ENCODE data around the gene FZD10.

Gene FZD10

DNA sequence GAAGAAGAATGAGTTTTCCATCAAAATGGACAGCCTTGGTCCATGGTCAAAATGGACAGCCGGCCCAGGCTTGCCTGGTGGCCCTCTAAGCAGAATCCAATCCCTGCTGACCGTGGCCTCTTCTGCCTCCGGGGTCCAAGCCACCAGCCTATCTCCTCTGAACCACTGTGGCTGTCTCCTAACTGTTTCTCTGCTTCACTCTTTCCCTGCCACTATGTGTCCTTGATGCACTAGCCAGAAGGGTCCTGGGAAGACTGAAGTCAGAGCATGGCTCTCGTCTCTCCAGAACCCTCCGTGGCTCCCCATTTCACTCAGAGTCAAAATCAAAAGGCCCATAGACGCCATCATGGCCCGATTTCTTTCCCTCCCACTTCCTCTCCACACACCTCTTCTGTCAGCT, 8.5 kb upstream of the FZD10 start:
- no peak for DNase-seq (ENCODE audit: low spot score)
- no peak for FAIRE-seq

GRCh38 chr12:130154276-130155070, 7.8 kb upstream of the FZD10 start:
- DNase-seq (ENCODE audit: low spot score) = no peak
- no peak for FAIRE-seq

GRCh38 chr12:130155416-130156073, 6.7 kb upstream of the FZD10 start:
- FAIRE-seq (no peak), DNase-seq (ENCODE audit: low spot score) (no peak)

DNA sequence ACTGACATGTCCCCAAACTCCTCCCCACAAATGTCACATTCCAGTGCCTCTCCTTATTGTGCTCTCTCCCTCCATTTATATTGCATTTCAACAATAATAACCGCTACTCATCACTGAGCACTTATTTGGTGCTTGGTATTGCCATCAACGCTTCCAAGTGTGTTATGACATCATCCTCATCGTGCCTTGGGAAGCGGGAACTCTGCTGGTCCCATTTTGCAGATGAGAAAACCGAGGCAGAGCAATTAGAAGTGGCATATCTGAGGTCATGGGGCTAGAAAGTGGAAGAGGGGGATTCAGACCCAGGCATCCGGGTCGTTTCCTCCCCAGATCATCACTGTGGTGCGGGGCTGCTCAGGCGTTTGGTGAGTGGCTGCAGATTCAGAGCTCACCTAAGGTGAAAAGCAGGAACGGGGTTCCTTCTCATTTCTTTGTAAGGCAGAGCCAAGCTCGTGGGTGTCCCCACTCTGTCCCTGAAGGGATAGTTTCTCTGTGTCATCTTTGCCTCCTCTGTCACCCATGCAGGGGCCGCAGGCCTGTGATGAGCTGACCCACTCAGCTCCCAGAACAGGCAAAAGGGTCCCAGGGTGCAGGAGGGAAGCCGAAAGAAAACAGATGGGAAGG, 5.5 kb upstream of the FZD10 start:
- FAIRE-seq = no peak
- DNase-seq (ENCODE audit: low spot score) = no peak

GRCh38 chr12:130157998-130158753, 4.1 kb upstream of the FZD10 start:
- DNase-seq (ENCODE audit: low spot score) (no peak), FAIRE-seq (no peak)

DNA sequence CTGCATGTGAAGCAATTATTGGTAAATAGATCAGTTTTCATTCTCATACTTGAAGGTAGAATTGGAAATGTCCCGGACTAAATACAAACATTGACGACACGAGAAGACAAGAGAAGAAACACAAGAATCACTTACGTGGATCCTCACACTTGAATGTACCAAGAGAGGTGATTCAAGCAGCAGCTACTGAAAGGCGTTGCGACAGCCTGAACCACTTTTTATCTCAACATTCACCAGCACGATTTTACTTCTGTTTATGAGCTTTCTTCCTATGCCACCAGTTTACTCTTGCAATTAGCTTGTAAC, 3.6 kb upstream of the FZD10 start:
- no peak for FAIRE-seq
- DNase-seq (ENCODE audit: low spot score) = no peak

DNA sequence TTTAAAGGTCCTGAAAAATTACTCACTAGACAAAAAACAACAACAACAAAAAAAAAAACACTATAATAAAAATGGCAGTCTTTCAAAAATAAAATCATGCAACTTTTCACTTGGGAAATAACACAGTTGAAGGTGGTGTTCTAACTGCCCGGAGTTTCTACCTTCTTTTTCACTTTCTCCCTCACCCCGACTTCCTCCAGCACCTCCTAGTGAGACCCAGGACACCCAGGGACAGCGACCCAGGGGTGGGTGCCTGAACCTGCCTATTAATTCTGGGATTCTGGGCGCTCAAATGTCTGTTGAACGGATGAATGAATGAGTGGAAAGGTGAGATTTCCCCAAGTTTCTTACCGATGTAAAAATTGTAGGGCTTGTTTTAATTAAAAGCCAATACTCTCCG, 2.0 kb upstream of the FZD10 start:
- FAIRE-seq = no peak
- no peak for DNase-seq (ENCODE audit: low spot score)

DNA sequence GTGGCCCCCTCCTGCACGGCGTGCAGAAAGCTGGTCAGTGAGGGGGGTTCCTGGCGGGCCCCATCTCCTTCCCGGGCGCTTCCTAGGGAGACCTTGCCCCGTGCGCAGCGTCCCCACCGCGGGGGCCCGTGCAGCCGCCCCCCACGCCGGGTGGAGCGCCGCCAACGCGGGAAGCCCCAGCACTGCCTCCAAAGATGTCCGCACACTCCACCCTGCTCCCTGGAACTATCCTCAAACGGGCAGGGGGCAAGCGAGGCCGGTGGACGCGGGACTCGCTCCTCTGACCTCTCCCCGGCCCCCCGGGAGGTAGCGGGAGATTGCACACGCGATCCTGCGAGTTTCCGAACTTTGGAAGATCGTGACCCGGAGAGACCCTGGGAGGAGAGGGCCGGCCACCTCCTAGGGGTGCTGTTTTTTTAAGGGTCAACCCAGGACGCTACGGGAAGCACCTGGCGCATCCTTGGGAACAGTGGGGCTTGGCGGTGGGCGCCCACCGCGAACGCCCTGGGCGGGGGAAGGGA, 1.5 kb upstream of the FZD10 start:
- DNase-seq (ENCODE audit: low spot score) (no peak), FAIRE-seq (no peak)

DNA sequence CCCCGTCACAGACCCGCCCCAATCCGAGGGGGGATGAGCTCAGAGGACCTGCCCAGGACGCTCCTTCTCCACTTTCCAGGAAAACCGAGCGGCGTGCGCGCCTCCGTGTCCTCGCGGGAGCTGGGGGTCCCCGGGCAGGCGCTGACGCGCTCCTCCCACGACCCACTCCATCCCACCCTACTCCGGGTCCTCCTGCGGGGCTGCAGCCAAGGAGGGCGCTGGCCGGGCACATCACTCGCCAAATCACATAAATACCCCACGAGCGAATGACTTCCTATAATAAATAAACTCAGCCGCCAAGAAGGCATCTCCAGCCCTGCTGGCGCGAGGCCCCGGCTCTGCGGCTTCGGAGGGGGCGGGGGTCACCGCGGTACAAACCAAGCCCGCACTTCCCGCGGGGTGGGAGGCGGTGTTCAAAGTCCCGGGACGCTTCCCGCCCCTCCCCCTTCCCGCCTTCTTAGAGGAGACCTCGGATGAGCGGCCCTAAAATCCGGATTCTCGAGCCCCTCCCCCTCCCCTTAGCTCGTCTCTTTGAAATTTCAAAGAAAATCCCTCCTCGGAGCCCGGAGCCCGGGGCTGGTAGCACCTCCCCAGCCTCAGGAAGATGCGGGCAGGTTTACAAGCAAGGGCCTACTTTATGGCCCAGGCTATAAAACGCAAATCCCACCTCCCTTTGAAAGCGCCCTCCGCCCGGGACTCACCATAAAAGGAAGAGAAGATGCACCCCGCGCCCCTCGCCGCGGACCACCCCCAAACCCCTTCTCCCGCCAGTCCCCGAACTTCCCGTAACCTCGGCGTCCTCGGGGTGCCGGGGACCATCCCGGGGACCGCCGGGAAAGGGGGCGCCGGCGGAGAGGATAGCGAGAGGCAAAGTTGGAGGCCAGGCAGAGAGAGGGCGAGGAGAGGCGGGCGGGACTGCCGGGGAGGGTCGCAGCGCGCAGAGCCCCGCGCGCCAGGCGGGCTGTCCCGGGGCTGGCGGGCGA, 712 bp upstream of the FZD10 start:
- FAIRE-seq = no peak

GRCh38 chr12:130162745-130163460, 639 bp downstream of the FZD10 start:
- no peak for FAIRE-seq

More for the DNA sequence above, 712 bp upstream of the FZD10 start:
- DNase-seq (ENCODE audit: low spot score) = peak; percentile 45

GRCh38 chr12:130163461-130164215, 1.4 kb downstream of the FZD10 start:
- FAIRE-seq = no peak
- DNase-seq (ENCODE audit: low spot score) = no peak

More at GRCh38 chr12:130162745-130163460, 639 bp downstream of the FZD10 start:
- no peak for DNase-seq (ENCODE audit: low spot score)

DNA sequence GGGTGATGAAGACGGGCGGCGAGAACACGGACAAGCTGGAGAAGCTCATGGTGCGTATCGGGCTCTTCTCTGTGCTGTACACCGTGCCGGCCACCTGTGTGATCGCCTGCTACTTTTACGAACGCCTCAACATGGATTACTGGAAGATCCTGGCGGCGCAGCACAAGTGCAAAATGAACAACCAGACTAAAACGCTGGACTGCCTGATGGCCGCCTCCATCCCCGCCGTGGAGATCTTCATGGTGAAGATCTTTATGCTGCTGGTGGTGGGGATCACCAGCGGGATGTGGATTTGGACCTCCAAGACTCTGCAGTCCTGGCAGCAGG, 1.9 kb downstream of the FZD10 start:
- no peak for DNase-seq (ENCODE audit: low spot score)
- no peak for FAIRE-seq

DNA sequence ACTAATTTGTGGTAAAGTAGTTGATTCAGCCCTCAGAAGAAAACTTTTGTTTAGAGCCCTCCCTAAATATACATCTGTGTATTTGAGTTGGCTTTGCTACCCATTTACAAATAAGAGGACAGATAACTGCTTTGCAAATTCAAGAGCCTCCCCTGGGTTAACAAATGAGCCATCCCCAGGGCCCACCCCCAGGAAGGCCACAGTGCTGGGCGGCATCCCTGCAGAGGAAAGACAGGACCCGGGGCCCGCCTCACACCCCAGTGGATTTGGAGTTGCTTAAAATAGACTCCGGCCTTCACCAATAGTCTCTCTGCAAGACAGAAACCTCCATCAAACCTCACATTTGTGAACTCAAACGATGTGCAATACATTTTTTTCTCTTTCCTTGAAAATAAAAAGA, 2.7 kb downstream of the FZD10 start:
- DNase-seq (ENCODE audit: low spot score) (no peak), FAIRE-seq (no peak)

- FAIRE-seq = no peak
- DNase-seq (ENCODE audit: low spot score) = no peak
These were observed 4.0 kb downstream of the FZD10 start for GRCh38 chr12:130166306-130166705.

- DNase-seq (ENCODE audit: low spot score) (no peak), FAIRE-seq (no peak)
These were observed 5.3 kb downstream of the FZD10 start for GRCh38 chr12:130167537-130167936.

DNA sequence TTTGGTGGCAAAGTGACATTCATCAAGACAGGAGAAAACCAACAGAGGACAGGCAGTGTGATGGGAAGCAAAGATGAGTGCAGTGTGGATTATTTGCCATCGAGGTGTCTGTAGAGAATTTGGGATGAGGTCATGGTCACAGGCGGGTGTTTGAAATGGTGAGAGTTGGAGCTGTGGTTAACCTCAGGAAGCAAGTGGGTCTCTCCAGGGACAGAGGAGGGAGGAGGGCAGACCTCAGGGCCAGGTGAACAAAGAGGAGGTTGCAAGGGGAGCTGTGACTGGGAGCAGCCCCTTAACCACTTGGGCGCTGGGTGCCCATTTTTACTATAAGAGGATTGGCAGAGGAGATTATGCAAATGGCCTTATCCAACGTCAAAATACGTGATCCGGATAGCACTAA, 7.0 kb downstream of the FZD10 start:
- DNase-seq (ENCODE audit: low spot score) (peak; percentile 44), FAIRE-seq (no peak)

- FAIRE-seq (no peak), DNase-seq (ENCODE audit: low spot score) (no peak)
These were observed 7.7 kb downstream of the FZD10 start for GRCh38 chr12:130169924-130170323.

DNA sequence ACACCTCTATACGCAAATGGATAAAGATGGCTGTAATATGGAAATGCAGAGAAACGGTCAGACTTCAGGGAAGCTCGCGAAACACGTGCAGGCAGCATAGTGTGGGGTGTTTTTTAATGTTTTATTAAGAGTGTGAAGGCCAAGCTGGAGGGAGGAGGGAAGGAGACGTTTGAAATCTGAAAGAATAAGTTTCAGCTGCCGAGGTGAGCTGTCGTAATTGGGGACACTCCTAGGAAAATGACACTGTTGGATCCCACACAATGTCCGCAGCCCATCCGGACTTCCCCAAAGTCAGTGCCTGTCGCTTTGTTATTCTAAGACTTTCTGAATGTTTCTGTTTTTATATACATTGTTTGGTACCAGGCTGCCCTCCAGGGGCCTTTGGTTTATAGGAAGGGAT, 8.3 kb downstream of the FZD10 start:
- DNase-seq (ENCODE audit: low spot score) (no peak), FAIRE-seq (no peak)

DNA sequence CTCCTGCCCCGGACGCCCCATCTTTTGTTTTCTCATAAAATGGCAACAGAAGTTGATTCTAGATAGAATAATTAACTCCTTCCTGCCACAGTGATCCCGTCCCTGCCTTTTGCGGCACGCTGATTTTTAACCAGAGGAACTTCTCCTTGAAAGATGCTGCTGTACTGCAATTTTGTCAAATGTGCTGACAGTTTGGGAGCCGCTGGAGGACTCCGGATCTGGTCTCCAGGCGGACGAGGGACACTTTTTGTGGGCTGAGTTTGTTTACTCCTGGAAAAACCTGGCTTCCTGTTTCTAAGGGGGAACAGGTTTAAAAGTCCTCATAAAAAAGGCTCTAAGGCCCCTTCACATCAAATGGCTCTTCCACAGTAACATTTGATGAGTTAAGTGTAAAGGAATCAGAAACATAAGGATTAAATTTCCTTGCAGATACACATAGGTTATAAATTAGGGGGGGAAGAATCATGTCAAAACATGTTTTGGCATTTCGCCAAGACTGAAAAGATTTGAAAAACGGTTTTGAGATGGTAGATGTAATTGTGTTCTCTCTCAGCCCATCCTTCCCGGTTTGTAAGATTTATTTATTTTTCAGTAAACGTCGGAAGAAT, 15.5 kb downstream of the FZD10 start:
- FAIRE-seq = no peak
- no peak for DNase-seq (ENCODE audit: low spot score)

All from urothelium cell line (cell line).